Body of pancreas (tissue), 4 donors: ENCODE results near the gene RABGAP1. TPM values are rescaled to one million over a fixed set of nuclear protein-coding genes. Genes with fewer than 3 reads are reported as not detected.

ENCODE experiments used
- ATAC-seq: fragments of 150-250 bp; one replicate; pipeline ENCODE4 v1.9.1; 2016
- DNase-seq, 4 donors: peaks; one replicate each; pipeline ENCODE4 v3.0.0-alpha.2; 2019
- H3K27ac ChIP-seq, 4 donors: fragments of 200-600 bp; sonication (generic); 1 replicate in 3 of 4; 2 replicates in 1 of 4; pipeline versions ENCODE4 v1.5.1 to v1.6.1; 2016 to 2019; ENCODE audit warnings: mild to moderate bottlenecking in 1 of 4, mixed read lengths in 1 of 4, moderate library complexity in 1 of 4
- H3K27me3 ChIP-seq, 2 donors: fragments of 200-600 bp; sonication (generic); one replicate each; pipeline ENCODE4 v1.6.0; 2016; ENCODE audit warnings: mild to moderate bottlenecking in 1 of 2
- H3K36me3 ChIP-seq, 2 donors: fragments of 200-600 bp; sonication (generic); replicated peaks in 1 of 2; 2 replicates each; pipeline ENCODE4 v1.5.1; 2016; ENCODE audit warnings: low read depth in 2 of 2; ENCODE audit not compliant: insufficient read depth in 1 of 2
- H3K4me1 ChIP-seq: fragments of 200-600 bp; sonication (generic); one replicate; pipeline ENCODE4 v1.6.0; 2016
- H3K4me3 ChIP-seq, 2 donors: fragments of 200-600 bp; sonication (generic); 1 replicate in 1 of 2; 2 replicates in 1 of 2; pipeline ENCODE4 v1.5.1; 2016 to 2019
- H3K9me3 ChIP-seq, 3 donors: fragments of 200-600 bp; sonication (generic); 1 replicate in 2 of 3; 2 replicates in 1 of 3; pipeline ENCODE4 v1.5.1; 2016
- CTCF ChIP-seq, 7 experiments: fragments of 450-650 bp in 4 of 7; fragments of 200-600 bp in 3 of 7; sonication (generic) in 3 of 7; IDR thresholded peaks; one replicate each; pipeline ENCODE4 v1.5.1; 2016 to 2019; ENCODE audit warnings: antibody characterized with exemption in 7 of 7
- POLR2A ChIP-seq, 3 donors: fragments of 450-650 bp; IDR thresholded peaks; one replicate each; pipeline ENCODE4 v1.6.1; 2016; ENCODE audit warnings: antibody characterized with exemption in 3 of 3, mild to moderate bottlenecking in 2 of 3
- WGBS, 2 donors: methylation state at CpG; one replicate each; pipeline ENCODE4 v1.1.5; 2017; 5-methylcytosine and 5-hydroxymethylcytosine counted together
- intact Hi-C: fragments of 100-400 bp; cut with DNase I; formaldehyde crosslinking; loops from one replicate; pipeline ENCODE4 v1.15.1; 2023
- total RNA-seq, 2 donors: library from RNA; depleted of rRNA; stranded (reverse); fragments of >200 nt; gene quantifications; one replicate each; pipeline ENCODE4 v1.1.0, GENCODE V29; 2016

Gene RABGAP1
- total RNA-seq, 2 donors from 2014 or later: 31.1 to 33.6 TPM

- no peak for DNase-seq
- intact Hi-C loops: no loop called here
Observed at GRCh38 chr9:123064716-123065115, 123.9 kb downstream of the RABGAP1 start.

GRCh38 chr9:123065196-123065595, 124.4 kb downstream of the RABGAP1 start:
- no peaks in the 10 kb centered on the region for H3K9me3 ChIP-seq
- H3K4me3 ChIP-seq: no peak overlapping the region
- H3K27ac ChIP-seq: no peak overlapping the region
- WGBS, 2 donors: 95 to 100% methylated on average over 2 of the region's 2 CpGs
- ATAC-seq (no peak), DNase-seq (no peak)
- intact Hi-C loops: no loop called here
- no peak for TF ChIP-seq CTCF (IDR thresholded peaks at IDR 0.05)
- no peak for TF ChIP-seq POLR2A (IDR thresholded peaks at IDR 0.05)
- no peaks in the 10 kb centered on the region for H3K4me1 ChIP-seq
- peaks cover 0 to 12% of the 10 kb centered on the region in 2 donors for H3K36me3 ChIP-seq
- no peaks in the 10 kb centered on the region for H3K27me3 ChIP-seq

More at GRCh38 chr9:123064716-123065115, 123.9 kb downstream of the RABGAP1 start:
- H3K27ac ChIP-seq: no peak overlapping the region
- TF ChIP-seq POLR2A (IDR thresholded peaks at IDR 0.05) (no peak), CTCF (IDR thresholded peaks at IDR 0.05) (no peak)
- H3K4me1 ChIP-seq: no peaks in the 10 kb centered on the region
- H3K9me3 ChIP-seq: no peaks in the 10 kb centered on the region
- no peak for ATAC-seq
- no peak overlapping the region for H3K4me3 ChIP-seq
- no peaks in the 10 kb centered on the region for H3K27me3 ChIP-seq
- H3K36me3 ChIP-seq: peaks cover 0 to 9% of the 10 kb centered on the region in 2 donors
- WGBS, 2 donors: 75 to 80% methylated on average over 2 of the region's 2 CpGs

GRCh38 chr9:123067136-123067535, 126.3 kb downstream of the RABGAP1 start:
- no peak for DNase-seq
- H3K9me3 ChIP-seq: no peaks in the 10 kb centered on the region
- WGBS, 2 donors: 86 to 100% methylated on average over 1 of the region's 1 CpG
- H3K36me3 ChIP-seq: peaks cover 0 to 12% of the 10 kb centered on the region in 2 donors
- H3K4me3 ChIP-seq: no peak overlapping the region
- intact Hi-C loops: no loop called here
- no peak for ATAC-seq
- no peak overlapping the region for H3K27ac ChIP-seq
- no peak for TF ChIP-seq POLR2A (IDR thresholded peaks at IDR 0.05)
- TF ChIP-seq CTCF (IDR thresholded peaks at IDR 0.05): no peak
- no peaks in the 10 kb centered on the region for H3K27me3 ChIP-seq
- no peaks in the 10 kb centered on the region for H3K4me1 ChIP-seq

- Histone ChIP-seq H3K4me1 (no peaks in the 10 kb centered on the region), H3K9me3 (no peaks in the 10 kb centered on the region), H3K36me3 (peaks cover 0 to 12% of the 10 kb centered on the region in 2 donors), H3K27me3 (no peaks in the 10 kb centered on the region), H3K27ac (no peak overlapping the region), H3K4me3 (no peak overlapping the region)
- no peak for TF ChIP-seq CTCF (IDR thresholded peaks at IDR 0.05)
- no peak for TF ChIP-seq POLR2A (IDR thresholded peaks at IDR 0.05)
- intact Hi-C loops: no loop called here
- 90 to 92% methylated on average over 3 of the region's 3 CpGs for WGBS, 2 donors
- ATAC-seq (no peak), DNase-seq (no peak)
Observed at GRCh38 chr9:123069010-123069481, 128.2 kb downstream of the RABGAP1 start.

GRCh38 chr9:123070198-123070597, 129.4 kb downstream of the RABGAP1 start:
- H3K4me1 ChIP-seq: no peaks in the 10 kb centered on the region
- H3K27me3 ChIP-seq: no peaks in the 10 kb centered on the region
- H3K27ac ChIP-seq: no peak overlapping the region
- ATAC-seq: no peak
- TF ChIP-seq POLR2A (IDR thresholded peaks at IDR 0.05): no peak
- TF ChIP-seq CTCF (IDR thresholded peaks at IDR 0.05): no peak
- H3K4me3 ChIP-seq: no peak overlapping the region
- no peaks in the 10 kb centered on the region for H3K9me3 ChIP-seq
- peaks cover 0 to 12% of the 10 kb centered on the region in 2 donors for H3K36me3 ChIP-seq
- intact Hi-C loops: no loop called here
- no peak for DNase-seq
